Mesenteric fat pad (tissue), 1 donor: ENCODE results near the gene HIF1A. TPM values are rescaled to one million over a fixed set of nuclear protein-coding genes. Genes with fewer than 3 reads are reported as not detected.
A peak's percentile ranks its signal among the peaks of the same experiment; 100 is the strongest.
"Not testable (repeated sequence)": the region's sequence is repeated elsewhere in the genome, so short reads cannot be mapped to it uniquely, and the experiment has no call there.

ENCODE experiments used
- DNase-seq: peaks from one replicate; pipeline ENCODE4 v3.0.0-alpha.2; 2020; ENCODE audit warnings: low spot score
- long read RNA-seq: library from polyadenylated mRNA; unstranded; transcript quantifications from one replicate; pipeline ENCODE4 v2.0.0, GENCODE V29; 2020
- total RNA-seq: library from RNA; stranded (reverse); fragmentation: NEBNext Ultra II Directional; extraction: Animal tissue kit (Norgen Biotek cat#: 25700); gene quantifications from one replicate; pipeline ENCODE4 v1.2.1, GENCODE V29; 2021
- donor health status: DM: yes; HTN: yes; CAD: no.

HIF1A gene
- total RNA-seq, result 207 TPM
- long read RNA-seq, partial matches to known transcripts, result 104 of 119 reads
- long read RNA-seq, other reads (novel, unspliced or antisense), result 14 of 119 reads

DNA sequence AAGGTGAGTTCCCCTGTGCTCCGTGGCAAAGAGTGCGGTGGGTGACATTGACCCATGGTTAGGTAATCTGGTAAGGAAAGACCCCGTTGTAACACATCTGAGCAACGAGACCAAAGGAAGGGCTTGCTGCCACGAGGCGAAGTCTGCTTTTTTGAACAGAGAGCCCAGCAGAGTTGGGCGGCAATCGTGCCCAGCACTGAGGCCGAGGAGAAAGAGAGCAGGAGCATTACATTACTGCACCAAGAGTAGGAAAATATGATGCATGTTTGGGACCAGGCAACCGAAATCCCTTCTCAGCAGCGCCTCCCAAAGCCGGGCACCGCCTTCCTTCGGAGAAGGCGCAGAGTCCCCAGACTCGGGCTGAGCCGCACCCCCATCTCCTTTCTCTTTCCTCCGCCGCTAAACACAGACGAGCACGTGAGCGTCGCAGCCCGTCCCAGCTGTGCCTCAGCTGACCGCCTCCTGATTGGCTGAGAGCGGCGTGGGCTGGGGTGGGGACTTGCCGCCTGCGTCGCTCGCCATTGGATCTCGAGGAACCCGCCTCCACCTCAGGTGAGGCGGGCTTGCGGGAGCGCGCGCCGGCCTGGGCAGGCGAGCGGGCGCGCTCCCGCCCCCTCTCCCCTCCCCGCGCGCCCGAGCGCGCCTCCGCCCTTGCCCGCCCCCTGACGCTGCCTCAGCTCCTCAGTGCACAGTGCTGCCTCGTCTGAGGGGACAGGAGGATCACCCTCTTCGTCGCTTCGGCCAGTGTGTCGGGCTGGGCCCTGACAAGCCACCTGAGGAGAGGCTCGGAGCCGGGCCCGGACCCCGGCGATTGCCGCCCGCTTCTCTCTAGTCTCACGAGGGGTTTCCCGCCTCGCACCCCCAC lies at the start of gene HIF1A:
TSS of gene HIF1A (plus strand) at position 684 of the 865 bp plus-strand sequence. CDS start 292 bp downstream, outside the sequence.
- peak; percentile 98 for DNase-seq

DNA sequence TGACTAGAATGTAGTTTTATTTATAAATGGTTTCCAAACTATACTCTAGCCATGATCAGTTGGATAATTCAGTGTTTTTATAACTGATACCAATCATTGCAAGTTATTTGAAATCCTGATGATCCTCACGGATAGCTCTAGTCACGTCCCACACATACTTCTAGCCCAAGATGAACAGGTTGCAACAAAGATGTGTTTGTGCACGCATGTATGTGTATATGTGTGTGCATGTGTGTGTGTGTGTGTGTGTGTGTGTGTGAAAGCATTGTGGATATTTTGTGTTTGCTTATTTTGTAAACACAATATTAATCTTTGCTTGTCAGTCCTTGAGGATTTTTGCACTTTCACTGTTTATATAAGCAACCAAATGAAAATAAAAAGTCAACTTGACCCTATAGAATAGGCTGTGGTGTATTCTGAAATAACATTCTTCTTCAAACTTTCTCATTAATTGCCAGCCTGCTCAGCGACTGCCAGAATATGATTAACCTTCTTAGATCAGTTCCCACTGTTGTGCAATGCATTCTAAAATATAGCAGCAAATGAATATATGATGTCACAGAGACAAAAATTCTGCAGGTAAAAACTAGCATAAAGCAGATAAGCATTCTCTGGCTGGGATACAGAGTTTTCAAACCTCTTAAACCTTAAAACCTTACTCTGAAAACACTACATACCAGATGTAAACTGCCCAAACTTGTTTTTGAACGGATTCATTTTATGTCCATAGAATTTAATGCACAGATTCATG lies 48.8 kb upstream of the HIF1A start:
- DNase-seq, result no peak

DNA sequence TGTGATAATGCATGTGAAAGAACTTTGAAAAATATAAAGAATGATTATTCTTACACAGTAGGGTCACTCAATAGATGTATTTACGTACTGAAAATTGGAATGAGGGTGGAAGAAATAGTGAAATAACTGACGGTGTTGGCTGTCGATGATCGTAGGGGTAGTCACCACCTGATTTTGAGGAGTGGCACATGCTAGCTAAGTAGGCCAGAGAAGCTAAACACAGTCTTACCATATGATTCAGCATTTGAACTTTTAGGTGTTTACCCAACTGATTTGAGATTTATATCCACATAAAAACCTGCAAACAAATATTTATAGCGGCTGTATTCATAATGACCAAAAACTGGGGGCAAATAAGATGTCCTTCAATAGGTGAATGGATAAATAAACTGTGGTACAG lies 47.6 kb upstream of the HIF1A start:
- DNase-seq, result no peak

DNA sequence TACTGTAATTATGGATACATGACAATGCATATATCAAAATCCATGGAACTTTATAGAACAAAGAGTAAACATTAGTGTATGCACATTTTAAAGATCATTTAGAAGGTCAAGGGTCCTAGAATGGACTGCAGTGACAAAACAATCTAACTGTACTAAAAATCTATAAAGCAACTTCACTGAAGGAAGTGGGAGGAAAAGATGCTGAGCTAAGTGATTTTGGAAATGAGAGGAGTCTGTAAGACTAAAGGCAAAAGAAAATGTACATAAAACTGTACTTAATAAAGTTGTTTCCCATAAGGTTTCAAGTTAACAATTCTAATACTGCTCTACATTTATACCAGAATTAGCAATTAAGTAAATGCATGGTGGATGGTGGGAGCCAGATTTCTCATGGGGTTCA lies 46.9 kb upstream of the HIF1A start:
- no peak for DNase-seq

DNA sequence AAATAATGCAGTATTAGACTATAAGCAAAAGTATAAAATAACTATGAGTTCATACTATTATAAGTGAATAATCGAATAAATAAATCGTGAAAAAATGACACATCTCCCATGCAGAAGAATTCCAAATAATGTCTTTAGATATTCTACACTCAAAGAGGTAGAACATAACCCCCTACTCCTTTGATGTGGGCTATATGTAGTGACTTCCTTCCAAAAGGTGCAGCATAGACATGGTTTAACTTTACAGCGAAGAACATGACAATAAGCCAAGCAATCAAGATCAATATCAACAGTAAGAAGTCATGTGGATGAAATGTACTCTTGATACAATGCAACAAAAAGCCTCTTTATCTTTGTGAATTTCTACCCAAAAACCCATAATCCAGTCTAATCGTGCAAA lies 46.0 kb upstream of the HIF1A start:
- DNase-seq, result no peak

DNA sequence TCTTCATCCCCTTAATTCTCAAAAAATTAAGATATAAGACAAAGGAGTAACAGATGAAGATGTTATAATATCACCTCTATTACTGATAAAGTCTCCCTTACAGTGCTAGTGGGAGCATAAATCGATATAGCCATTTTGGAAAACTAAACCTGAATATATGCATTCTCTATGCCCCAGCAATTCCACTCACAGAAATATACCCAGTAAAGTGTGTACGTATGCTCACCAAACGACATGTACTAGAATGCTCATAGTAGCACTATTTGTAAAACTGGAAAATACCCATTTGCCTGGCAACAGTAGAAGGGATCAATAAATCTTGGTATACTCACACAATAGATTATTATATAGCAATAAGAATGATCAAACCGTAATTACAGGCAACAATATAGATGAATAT lies 44.0 kb upstream of the HIF1A start:
- DNase-seq, result no peak

DNA sequence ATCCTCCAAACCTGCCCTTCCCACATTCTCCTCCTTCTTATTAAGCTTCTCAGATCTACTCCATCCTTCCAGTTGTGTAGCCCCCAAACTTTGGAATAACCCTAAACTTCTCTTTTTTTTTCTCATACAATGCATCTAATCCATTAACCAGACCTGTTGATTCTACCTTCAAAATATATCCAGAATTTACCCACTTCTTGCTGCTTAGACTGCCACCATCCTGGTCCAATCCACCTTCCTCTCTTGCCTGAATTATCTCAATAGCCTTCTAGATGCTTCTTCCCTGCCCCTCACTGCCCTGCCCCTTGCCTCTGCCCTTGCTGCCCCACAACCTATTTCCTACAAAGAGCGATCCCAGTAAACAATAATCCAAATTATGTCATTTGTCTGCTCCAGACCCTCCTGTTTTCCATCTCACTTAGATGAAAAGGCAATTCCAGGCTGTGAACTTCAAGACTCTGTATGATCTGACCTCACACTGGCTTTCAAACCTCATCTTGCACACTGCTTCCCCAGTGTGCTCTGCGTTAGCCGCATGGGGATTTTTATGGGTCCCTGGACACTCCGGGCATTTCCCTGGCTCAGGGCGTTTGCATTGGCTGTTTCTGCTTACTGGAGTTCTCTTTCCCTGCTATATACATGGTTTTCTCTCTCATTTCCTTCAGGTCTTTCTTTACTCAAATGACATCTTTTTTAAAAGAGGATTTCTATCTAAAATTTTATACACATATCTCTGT lies 42.6 kb upstream of the HIF1A start:
- DNase-seq, result no peak

DNA sequence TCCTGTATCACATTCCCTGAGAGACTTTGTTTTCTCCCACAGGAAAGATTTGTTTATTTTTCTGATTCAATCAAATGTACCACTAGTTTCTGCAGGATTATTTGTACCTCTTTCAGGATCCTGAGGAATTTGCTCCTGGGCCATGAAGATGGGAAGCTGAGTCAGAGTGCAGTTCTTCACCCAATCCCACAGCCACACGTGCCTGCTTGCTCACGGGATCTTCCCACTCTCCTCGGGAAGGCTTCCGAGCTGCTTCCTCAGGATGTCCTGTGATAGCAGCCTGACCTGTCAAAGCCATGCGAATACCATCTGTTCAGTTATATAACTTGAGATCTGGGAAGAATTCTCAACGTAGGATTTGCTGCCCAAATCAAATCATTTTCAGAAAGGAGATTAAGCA lies 41.8 kb upstream of the HIF1A start:
- no peak for DNase-seq

DNA sequence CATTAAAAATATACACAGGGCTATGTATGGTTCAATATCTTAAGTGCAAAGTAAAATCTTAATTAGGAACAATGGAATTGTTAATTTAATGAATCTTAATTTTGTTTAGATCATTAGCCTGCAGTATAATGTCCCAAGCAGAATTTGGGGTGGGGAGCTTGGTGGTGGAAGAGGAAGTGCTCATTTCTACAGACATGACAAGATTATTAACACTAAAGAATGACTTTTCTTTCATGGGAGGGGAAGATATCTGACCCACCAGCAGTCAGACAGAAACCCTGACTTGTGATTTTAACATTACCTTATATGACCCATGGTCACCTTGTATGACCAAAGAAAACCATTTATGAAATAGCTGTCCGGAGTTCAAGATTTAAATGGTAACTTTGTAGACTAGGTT lies 41.3 kb upstream of the HIF1A start:
- DNase-seq, result no peak

DNA sequence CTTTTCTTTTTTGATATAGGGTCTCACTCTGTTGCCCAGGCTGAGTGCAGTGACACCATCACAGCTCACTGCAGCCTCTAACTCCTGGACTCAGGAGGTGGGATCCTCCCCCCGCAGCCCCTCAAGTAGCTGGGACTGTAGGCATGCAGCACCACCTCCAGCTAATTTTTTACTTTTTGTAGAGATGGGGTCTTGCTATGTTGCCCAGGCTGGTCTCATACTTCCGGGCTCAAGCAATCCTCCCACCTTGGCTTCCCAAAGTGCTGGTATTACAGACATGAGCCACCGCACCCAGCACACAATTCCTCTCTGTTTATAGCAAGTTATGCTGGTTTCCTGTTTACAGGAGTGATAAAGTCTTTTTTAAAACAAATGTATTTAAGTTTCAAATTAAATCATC lies 39.5 kb upstream of the HIF1A start:
- no peak for DNase-seq

DNA sequence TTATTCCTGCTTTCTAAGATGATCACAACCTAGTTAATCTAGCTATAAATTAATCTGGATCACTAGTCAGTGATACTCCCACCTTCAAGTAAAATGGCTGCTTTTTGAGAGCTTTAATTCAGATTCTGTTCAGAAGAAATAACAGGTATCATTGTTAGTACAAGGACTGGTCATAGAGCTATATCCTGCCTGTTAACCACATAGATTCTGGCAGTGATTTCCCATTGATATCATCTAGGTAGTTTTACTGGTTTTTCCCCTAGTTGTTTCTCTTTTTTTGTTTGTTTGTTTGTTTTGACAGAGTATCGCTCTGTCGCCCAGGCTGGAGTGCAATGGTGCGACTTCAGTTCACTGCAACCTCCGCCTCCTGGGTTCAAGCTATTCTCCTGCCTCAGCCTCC lies 39.0 kb upstream of the HIF1A start:
- DNase-seq, result no peak

DNA sequence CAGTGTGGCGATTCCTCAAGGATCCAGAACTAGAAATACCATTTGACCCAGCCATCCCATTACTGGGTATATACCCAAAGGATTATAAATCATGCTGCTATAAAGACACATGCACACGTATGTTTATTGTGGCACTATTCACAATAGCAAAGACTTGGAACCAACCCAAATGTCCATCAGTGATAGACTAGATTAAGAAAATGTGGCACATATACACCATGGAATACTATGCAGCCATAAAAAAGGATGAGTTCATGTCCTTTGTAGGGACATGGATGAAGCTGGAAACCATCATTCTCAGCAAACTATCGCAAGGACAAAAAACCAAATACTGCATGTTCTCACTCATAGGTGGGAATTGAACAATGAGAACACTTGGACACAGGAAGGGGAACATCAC lies 37.2 kb upstream of the HIF1A start:
- DNase-seq, result not testable (repeated sequence)

DNA sequence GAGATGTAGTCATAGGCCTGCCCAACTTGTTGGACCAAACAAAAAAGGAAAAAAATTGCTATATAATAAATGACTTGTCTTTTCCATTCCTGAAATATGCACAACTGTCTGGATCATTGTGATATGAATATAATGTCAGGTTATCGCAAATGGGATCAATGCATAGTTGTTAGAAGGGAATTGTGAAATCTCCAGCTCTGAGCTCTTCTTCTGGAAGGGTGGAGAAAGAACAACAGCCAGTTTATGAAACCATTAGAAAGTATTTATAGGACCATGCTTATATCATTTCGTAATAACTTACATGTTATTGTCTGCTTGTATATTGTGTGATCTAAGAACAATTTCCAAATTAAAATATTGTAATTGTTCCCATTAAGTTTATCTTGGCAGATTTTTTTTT lies 35.7 kb upstream of the HIF1A start:
- no peak for DNase-seq

DNA sequence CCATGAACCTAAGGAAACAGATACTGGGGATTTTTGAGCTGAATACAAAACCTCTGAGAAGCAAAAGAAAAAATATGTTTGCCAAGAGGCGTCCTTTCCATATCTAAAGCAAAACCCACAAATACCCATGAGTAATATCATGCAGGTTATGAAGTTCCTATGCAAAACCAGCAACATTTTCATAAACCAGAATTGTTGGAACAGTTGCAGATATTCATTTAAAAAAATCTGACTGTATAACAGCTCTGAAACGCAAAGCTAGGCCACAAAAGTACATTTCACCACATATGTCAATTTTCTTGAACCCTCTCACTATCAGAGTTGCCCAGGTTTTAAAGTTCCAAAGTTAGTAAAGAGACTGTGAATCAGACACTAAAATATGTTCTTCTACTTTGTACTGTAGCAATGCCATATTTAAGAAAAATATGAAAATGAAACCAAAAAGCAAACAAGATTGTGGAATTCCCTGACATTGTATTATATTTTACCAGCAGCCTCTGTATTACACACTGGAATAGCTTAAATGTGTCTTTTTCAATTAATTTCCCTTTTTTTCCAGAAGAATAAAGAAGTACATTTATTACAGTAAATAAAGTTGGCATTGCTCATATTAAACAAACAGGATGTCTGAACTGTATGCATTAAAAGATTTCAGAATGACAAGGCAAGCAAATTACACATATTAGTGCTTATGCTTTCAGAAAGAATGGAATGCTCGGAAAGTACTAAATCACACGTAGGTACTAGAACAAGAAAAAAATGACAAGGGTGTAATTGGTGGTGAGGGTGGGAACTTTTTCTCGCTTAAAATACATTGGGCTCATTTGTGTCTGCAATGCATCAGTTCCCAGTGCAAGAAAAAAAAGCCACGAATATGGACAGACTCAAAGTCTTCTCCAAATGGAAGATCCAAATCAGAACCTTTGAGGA lies 33.6 kb upstream of the HIF1A start:
- no peak for DNase-seq

DNA sequence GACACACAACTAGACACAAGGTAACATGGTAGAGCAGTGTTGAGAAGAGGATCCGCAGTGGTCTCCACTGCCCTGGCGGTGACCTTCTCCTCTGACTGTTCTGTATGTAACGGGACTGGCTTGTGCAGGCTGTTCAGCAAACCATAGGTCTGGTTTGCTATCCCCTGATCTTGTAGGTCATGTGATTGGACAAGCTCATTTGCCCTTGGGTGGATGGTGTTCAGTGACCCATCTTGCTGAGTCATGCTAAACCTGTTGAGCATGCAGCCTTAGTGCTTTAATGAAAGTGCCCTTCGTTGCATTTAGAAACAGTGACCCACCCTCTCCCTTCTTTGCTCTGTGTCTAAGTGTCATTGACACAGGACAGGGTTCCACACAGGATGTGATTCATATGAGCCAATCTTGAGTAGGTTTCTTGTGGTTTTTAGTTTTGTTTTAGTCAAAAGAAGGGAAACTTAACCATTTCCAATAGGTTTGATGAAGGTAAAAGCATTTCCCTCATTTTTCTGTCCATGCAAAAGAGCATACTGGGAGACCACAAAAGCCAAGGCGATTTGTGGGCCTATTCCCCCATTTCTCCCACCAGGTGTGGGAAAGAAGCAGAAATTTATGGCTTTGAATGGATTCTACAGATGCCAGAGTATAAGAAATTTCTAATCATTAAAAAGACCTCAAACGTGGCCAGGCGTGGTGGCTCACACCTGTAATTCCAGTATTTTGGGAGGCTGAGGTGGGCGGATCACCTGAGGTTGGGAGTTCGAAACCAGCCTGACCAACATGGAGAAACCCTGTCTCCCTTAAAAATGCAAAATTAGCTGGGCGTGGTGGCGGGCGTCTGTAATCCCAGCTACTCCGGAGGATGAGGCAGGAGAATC lies 32.6 kb upstream of the HIF1A start:
- DNase-seq, result no peak

DNA sequence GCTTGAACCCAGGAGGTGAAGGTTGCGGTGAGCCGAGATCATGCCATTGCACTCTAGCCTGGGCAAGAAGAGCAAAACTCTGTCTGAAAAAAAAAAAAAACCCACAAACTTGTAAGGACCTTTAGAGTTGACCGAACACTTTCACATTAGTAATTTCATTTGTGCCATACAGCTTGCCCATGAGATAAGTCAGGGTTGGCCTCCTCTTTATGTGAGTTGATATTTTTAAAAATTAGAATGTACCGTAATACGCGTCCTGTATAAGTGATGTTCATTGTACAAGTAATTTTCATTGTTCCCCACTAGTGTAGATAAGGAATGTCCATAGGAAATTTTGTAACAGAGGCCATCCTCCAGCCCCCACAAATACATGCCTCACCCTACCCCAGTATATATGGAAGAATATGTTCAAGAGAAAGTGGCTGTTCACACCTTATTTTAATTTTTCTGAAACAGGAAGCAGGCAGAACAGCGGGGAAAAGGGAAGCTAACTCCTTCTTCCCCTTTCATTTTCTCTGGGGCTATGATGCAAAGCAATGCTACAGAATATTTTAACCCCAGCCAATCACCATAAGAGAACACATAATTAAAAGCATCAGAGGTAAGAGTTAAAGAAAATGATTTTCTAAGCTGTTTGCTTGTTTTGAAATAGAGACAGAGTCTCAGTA lies 31.9 kb upstream of the HIF1A start:
- DNase-seq, result no peak

DNA sequence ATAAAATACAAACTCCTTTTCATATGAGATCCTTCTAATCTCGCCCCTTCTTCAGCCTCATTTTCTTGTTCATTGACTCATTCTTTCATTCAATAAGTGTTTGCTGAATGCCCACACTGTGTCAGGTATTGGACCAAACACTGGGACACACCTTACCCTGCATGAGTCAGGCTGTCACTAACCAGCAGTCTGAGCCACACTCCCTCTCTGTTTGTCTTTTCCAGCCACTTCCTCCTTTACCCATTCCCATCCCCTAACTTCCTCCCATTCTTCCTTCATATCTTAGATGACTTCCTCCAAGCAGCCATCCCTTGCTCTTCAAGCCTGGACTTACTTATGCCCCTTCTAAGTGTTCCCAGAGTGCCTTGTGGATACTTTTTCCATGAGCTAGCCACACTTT lies 27.0 kb upstream of the HIF1A start:
- no peak for DNase-seq

DNA sequence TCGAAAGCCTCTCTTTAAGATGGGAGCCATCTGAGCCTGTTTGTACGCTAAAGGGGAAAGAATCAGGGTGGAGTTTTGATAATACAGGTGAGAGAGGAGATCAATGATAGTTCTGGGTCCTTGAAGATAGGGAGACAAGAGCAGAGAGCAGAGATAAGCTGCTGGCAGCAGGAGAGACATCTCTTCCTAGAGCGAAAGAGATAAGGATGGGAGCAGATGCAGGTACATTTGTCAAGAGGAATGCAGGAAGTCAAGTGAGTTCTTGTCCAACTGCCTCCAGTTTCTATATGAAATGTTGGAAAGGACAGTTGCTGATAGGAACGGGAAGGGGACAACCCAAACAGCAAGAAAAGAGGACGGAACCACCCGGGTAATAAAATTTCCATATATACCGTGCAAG lies 24.7 kb upstream of the HIF1A start:
- DNase-seq, result no peak

DNA sequence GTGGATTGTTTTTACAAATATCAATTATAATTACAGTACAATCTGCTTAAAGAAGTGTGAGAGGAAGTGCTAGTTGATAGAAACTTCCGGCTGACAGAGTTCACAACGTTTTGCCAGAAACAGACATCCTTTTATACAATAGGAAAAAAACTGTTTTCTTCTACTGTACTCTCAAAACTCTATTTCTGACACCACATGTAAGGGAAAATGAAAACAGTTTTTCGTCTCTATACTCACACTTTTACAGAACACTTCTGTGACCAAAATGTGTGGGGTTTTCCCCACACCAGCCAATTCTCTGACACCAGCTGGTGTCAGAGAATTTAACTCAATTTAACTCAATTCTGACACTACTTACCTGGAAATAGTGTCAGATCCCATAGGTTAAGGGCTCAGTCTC lies 24.2 kb upstream of the HIF1A start:
- DNase-seq, result no peak
